GM12891 (cell line): Measurements from ENCODE around the gene AKAP7.

Experiments
- DNase-seq: peaks from one replicate; pipeline ENCODE4 v3.0.0; 2011; ENCODE audit warnings: low spot score; ENCODE audit not compliant: insufficient read length
- FAIRE-seq: peaks from 2 replicates; lab custom pipeline; 2011; peaks lifted over from hg19 to GRCh38; lab: Jason Lieb, UNC
- PAX5 ChIP-seq: IDR thresholded peaks from 2 replicates; pipeline ENCODE4 v1.6.1; 2011; ENCODE audit warnings: low read length, moderate library complexity, mild to moderate bottlenecking; ENCODE audit not compliant: insufficient read depth, severe bottlenecking
- POLR2A ChIP-seq: IDR thresholded peaks from 2 replicates; pipeline ENCODE4 v1.6.1; 2011; ENCODE audit warnings: low read depth, low read length, control low read depth
- POLR2AphosphoS5 ChIP-seq: IDR thresholded peaks from 2 replicates; pipeline ENCODE4 v1.6.1; 2011; ENCODE audit warnings: low read depth, low read length, control low read depth
- POU2F2 ChIP-seq: IDR thresholded peaks from 2 replicates; pipeline ENCODE4 v1.6.1; 2011; ENCODE audit warnings: low read depth, mild to moderate bottlenecking, control low read depth, low read length, moderate library complexity
- SPI1 ChIP-seq: IDR thresholded peaks from 2 replicates; pipeline ENCODE4 v1.6.1; 2011; ENCODE audit warnings: low read depth, low read length, control low read depth
- TAF1 ChIP-seq: IDR thresholded peaks from 2 replicates; pipeline ENCODE4 v1.6.1; 2011; ENCODE audit warnings: low read depth, low read length, control low read depth

Gene AKAP7

GRCh38 chr6:131115651-131116050 is 19.6 kb upstream of the AKAP7 start:
- TF ChIP-seq TAF1: no peak
- no peak for TF ChIP-seq POLR2AphosphoS5
- TF ChIP-seq SPI1: no peak
- TF ChIP-seq POLR2A: no peak
- no peak for TF ChIP-seq POU2F2
- no peak for TF ChIP-seq PAX5
- DNase-seq (no peak), FAIRE-seq (no peak)

DNA sequence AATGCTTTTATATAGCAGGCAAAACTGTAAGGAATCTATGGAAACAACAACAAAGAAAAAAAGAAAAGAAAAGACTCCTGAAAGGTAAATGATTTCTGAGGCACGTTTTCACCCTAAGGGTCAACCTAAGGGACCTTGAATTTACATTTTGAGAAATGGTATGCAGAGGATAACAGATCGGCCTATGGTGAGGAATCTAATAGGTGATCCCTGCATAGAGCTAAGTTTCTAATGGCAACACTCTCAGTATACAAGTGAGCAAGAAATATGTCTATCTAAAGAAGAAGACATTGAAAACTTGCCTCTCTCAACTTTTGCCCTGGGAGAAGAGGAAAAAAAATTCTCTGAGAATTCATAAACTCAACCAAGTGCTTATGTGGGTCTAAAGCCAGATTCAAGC is 18.9 kb upstream of the AKAP7 start:
- FAIRE-seq (no peak), DNase-seq (no peak)
- TF ChIP-seq TAF1: no peak
- TF ChIP-seq PAX5: no peak
- TF ChIP-seq POLR2AphosphoS5: no peak
- no peak for TF ChIP-seq POLR2A
- TF ChIP-seq SPI1: no peak
- TF ChIP-seq POU2F2: no peak

DNA sequence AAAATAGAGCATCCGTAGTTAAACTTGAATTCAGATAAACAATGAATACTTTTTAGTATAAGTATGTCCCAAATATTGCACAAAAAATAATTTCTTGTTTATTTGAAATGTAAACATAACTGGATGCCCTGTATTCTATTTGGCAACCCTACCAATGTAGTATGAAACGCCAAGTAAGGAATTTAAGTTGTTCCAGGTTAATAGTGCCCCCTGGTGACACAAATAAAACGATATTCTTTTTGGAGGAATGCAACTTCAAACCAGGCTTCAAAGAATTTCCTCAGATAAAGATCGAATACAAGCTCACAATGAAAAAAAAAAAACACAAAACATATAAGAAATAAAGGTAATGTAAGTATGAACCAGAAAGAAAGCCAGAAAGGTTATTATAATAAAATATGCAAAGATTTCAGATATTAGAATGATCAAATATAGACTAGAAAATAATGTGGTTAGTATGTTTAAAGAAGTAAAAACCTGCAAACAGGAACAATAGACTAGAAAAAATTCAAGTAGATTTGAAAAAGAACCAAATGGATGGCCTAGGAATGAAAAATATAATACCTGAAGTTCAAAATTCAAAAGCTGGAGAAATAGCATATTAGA is 18.4 kb upstream of the AKAP7 start:
- no peak for FAIRE-seq
- no peak for DNase-seq

DNA sequence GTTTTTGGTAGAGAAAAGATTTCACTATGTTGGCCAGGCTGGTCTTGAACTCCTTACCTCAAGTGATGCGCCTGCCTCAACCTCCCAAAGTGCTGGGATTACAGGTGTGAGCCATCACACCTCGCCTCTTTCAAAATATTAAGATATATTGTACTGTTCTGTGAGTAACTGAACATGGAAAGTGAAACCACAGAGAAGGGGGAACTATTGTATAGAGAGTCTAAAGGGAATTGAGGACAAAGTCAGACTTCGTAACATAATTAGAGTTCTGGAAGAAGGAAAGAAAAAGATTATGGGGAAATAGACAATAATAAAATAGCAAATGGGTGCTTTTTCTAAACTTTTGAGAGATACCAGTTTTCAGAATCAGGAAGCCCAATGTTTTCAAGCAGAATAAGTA is 17.4 kb upstream of the AKAP7 start:
- TF ChIP-seq POLR2A (no peak), SPI1 (no peak), TAF1 (no peak), POU2F2 (no peak)
- FAIRE-seq (no peak), DNase-seq (no peak)

More for the DNA sequence above, 18.4 kb upstream of the AKAP7 start:
- TF ChIP-seq TAF1 (no peak), SPI1 (no peak), POLR2AphosphoS5 (no peak), POU2F2 (no peak), PAX5 (no peak), POLR2A (no peak)

- no peak for TF ChIP-seq POLR2A
- no peak for TF ChIP-seq TAF1
- no peak for TF ChIP-seq POLR2AphosphoS5
- no peak for TF ChIP-seq PAX5
- TF ChIP-seq POU2F2: no peak
- TF ChIP-seq SPI1: no peak
- no peak for FAIRE-seq
- no peak for DNase-seq
Observed at GRCh38 chr6:131122007-131122406, 13.3 kb upstream of the AKAP7 start.

DNA sequence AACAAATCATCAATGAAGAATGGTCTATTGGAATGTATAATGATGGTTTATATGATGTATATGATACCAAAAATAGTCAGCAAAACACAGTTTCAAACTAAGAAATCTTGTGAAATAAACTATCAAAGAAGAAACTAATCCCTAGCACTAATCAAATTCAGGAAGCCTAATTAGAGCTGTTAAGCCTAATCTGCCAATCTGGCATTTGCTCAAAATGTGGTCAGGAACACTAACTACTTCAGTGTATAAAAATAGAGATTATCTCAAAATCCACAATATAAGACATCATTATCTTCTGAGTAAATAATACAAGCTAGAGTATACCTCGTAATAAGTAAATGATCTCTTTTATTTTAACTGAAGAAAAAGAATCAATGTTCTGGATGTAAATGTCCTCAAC is 12.8 kb upstream of the AKAP7 start:
- TF ChIP-seq POLR2AphosphoS5: no peak
- no peak for TF ChIP-seq POU2F2
- TF ChIP-seq SPI1: no peak
- TF ChIP-seq TAF1: no peak
- TF ChIP-seq POLR2A: no peak
- TF ChIP-seq PAX5: no peak
- DNase-seq: no peak
- no peak for FAIRE-seq

DNA sequence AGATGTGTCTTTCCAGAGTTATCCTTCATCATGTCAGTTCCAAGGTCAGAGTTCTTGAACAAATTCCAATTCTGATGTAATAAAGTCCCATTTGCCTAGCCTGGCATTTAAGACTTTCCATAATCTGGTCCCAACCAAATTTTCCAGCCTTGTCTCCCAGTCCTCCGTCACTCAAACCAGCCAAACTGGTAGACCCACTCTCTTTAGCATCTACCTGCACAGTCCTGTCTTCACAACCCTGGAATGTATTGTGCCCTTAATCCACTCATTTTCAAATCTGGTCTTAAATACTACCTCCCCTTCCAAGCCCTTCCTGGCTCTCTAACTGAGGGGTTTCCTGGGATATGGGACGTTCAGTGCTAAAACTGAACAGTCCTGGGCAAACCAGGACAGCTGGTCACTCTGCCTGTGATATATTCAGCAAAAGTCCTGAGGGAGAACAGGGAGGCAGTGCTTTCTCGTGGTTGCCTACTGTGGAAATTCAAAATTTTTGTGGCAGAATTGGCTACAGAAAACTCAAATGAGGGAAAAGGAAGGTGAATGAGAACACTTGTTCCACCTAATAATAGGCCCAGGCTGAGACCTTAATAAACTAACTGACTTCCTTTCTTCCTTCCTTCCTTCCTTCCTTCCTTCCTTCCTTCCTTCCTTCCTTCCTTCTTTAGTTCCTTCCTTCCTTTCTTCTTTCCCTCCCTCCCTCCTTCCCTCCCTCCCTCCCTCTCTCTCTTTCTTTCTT is 10.8 kb upstream of the AKAP7 start:
- TF ChIP-seq PAX5 (no peak), POLR2A (no peak), TAF1 (no peak), POU2F2 (no peak)
- no peak for FAIRE-seq

GRCh38 chr6:131125431-131125830 is 9.8 kb upstream of the AKAP7 start:
- DNase-seq: no peak
- FAIRE-seq: no peak

More for the DNA sequence above, 10.8 kb upstream of the AKAP7 start:
- no peak for DNase-seq

GRCh38 chr6:131129689-131130553 is 5.3 kb upstream of the AKAP7 start:
- DNase-seq (no peak), FAIRE-seq (no peak)
- no peak for TF ChIP-seq POU2F2
- no peak for TF ChIP-seq POLR2AphosphoS5
- TF ChIP-seq TAF1: no peak
- TF ChIP-seq PAX5: no peak
- TF ChIP-seq POLR2A: no peak
- TF ChIP-seq SPI1: no peak

More at GRCh38 chr6:131125431-131125830, 9.8 kb upstream of the AKAP7 start:
- TF ChIP-seq PAX5: no peak
- TF ChIP-seq TAF1: no peak
- TF ChIP-seq SPI1: no peak
- TF ChIP-seq POLR2A: no peak

DNA sequence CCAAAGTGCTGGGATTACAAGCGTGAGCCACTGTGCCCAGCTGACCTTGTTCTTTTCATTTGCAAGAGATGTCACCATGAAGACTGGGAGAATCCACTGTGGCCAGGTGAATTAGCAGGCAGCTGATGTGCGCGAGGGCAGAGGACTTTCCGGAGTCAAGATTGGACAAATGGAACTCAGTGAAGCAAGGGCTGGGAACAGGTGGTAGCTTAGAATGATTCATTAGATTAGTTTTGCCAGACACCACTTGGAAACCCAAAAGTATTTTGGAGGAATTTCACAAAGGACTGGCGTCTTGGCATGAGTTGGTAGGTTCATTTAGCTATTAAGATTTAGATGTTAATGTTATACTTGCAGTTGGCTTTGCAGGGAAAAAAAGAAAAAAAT is 4.7 kb upstream of the AKAP7 start:
- DNase-seq (no peak), FAIRE-seq (no peak)
- no peak for TF ChIP-seq TAF1
- no peak for TF ChIP-seq POU2F2
- no peak for TF ChIP-seq PAX5
- no peak for TF ChIP-seq POLR2A
- no peak for TF ChIP-seq POLR2AphosphoS5
- no peak for TF ChIP-seq SPI1
